SK-N-SH (cell line): Measurements from ENCODE around the gene ZDHHC7. TPM values are rescaled to one million over a fixed set of nuclear protein-coding genes. Genes with fewer than 3 reads are reported as not detected.

Experiments
- CTCF ChIA-PET: fragments of 300-600, 350-600 bp; formaldehyde crosslinking; extraction: SDS; loops from one replicate; lab custom pipeline; 2021; lab: Yijun Ruan, JAX
- POLR2A ChIA-PET: fragments of 350-600 bp; sonication (Branson Sonifier 250); formaldehyde crosslinking; extraction: SDS; loops from one replicate; lab custom pipeline; 2020; ENCODE audit warnings: antibody characterized with exemption, inconsistent platforms; lab: Yijun Ruan, JAX
- DNase-seq: peaks from one replicate; pipeline ENCODE4 v3.0.0; 2012
- H2AFZ ChIP-seq: fragments of 200-600 bp; sonication (generic); 2 replicates; pipeline ENCODE4 v1.8.1; 2016; ENCODE audit warnings: antibody characterized with exemption, mild to moderate bottlenecking, low read depth
- H3F3A ChIP-seq: fragments of 200-600 bp; sonication (generic); replicated peaks from 2 replicates; pipeline ENCODE3; 2016; ENCODE audit warnings: antibody characterized with exemption, mild to moderate bottlenecking; ENCODE audit not compliant: insufficient read depth
- H3K27ac ChIP-seq, 2 experiments: fragments of 200-500 bp in 1 of 2; fragments of 200-600 bp in 1 of 2; sonication (Bioruptor generic) in 1 of 2; sonication (generic), shearing (Covaris generic) in 1 of 2; 2 replicates each; pipeline versions ENCODE4 v1.5.1 to v1.6.1; 2014 to 2016; ENCODE audit warnings: low read depth in 2 of 2, inconsistent platforms in 1 of 2, low read length in 1 of 2, mild to moderate bottlenecking in 1 of 2, mixed read lengths in 1 of 2
- H3K27me3 ChIP-seq: fragments of 200-600 bp; sonication (generic), shearing (Covaris generic); 2 replicates; pipeline ENCODE4 v1.6.1; 2016; ENCODE audit warnings: mixed run types; ENCODE audit not compliant: insufficient read depth
- H3K36me3 ChIP-seq, 2 experiments: fragments of 200-500 bp in 1 of 2; fragments of 200-600 bp in 1 of 2; sonication (Bioruptor generic) in 1 of 2; sonication (generic) in 1 of 2; replicated peaks in 1 of 2; 2 replicates each; pipeline versions ENCODE3 to v1.5.1; 2014 to 2016; ENCODE audit warnings: low read length in 1 of 2, mild to moderate bottlenecking in 1 of 2; ENCODE audit not compliant: insufficient read depth in 2 of 2, control insufficient read depth in 1 of 2
- H3K4me1 ChIP-seq, 2 experiments: fragments of 200-500 bp in 1 of 2; fragments of 200-600 bp in 1 of 2; sonication (Bioruptor generic) in 1 of 2; sonication (generic), shearing (Covaris generic) in 1 of 2; 2 replicates each; pipeline versions ENCODE4 v1.5.1 to v1.6.1; 2014 to 2016; ENCODE audit warnings: low read depth in 1 of 2, low read length in 1 of 2, mixed run types in 1 of 2; ENCODE audit not compliant: insufficient read depth in 2 of 2, control insufficient read depth in 1 of 2
- H3K4me2 ChIP-seq: fragments of 200-600 bp; sonication (generic), shearing (Covaris generic); 2 replicates; pipeline ENCODE4 v1.6.1; 2017; ENCODE audit warnings: mixed run types
- H3K4me3 ChIP-seq, 2 experiments: fragments of 200-500 bp in 1 of 2; fragments of 200-600 bp in 1 of 2; sonication (Bioruptor generic) in 1 of 2; sonication (generic), shearing (Covaris generic) in 1 of 2; 2 replicates each; pipeline versions ENCODE4 v1.5.1 to v1.8.1; 2014 to 2016; ENCODE audit warnings: low read depth in 2 of 2, inconsistent platforms in 1 of 2, low read length in 1 of 2, mild to moderate bottlenecking in 1 of 2, mixed read lengths in 1 of 2, moderate library complexity in 1 of 2
- H3K79me2 ChIP-seq: fragments of 200-600 bp; sonication (generic); 2 replicates; pipeline ENCODE4 v1.8.1; 2017; ENCODE audit warnings: mild to moderate bottlenecking; ENCODE audit not compliant: insufficient read depth
- H3K9ac ChIP-seq: fragments of 200-600 bp; sonication (generic); 2 replicates; pipeline ENCODE4 v1.6.1; 2017; ENCODE audit warnings: mixed run types
- H3K9me2 ChIP-seq: fragments of 200-600 bp; sonication (generic); 2 replicates; pipeline ENCODE4 v1.6.1; 2017; ENCODE audit warnings: mixed run types
- H3K9me3 ChIP-seq: fragments of 200-600 bp; sonication (generic); 2 replicates; pipeline ENCODE4 v1.6.1; 2017; ENCODE audit warnings: mixed run types, mild to moderate bottlenecking, moderate library complexity
- H4K20me1 ChIP-seq: fragments of 200-600 bp; sonication (generic); 2 replicates; pipeline ENCODE4 v1.6.1; 2017; ENCODE audit warnings: mild to moderate bottlenecking, mixed run types; ENCODE audit not compliant: insufficient read depth
- ELF1 ChIP-seq: IDR thresholded peaks from 2 replicates; pipeline ENCODE4 v1.4.0; 2012
- EP300 ChIP-seq, 2 experiments: IDR thresholded peaks; 2 replicates each; pipeline versions ENCODE4 v1.4.0 to v1.6.1; 2012; ENCODE audit warnings: borderline replicate concordance in 1 of 2, low read depth in 1 of 2, low read length in 1 of 2
- EZH2phosphoT487 ChIP-seq: fragments of 200-600 bp; sonication (generic); IDR thresholded peaks from 2 replicates; pipeline ENCODE4 v1.6.1; 2017; ENCODE audit warnings: low read depth, mixed run types, mild to moderate bottlenecking, antibody characterized with exemption, moderate library complexity, borderline replicate concordance
- FOXJ3 ChIP-seq: sonication (generic); formaldehyde crosslinking; IDR thresholded peaks from 2 replicates; pipeline ENCODE4 v1.5.1; 2020; ENCODE audit warnings: mild to moderate bottlenecking, missing genetic modification reagents
- FOXM1 ChIP-seq: IDR thresholded peaks from 2 replicates; pipeline ENCODE4 v1.4.0; 2012; ENCODE audit warnings: low read depth, mild to moderate bottlenecking
- JUND ChIP-seq: IDR thresholded peaks from 2 replicates; pipeline ENCODE4 v1.4.0; 2012
- MXI1 ChIP-seq: IDR thresholded peaks from 2 replicates; pipeline ENCODE4 v1.6.1; 2012; ENCODE audit warnings: mild to moderate bottlenecking, low read depth, low read length, improper control_type of control experiment
- NRF1 ChIP-seq: IDR thresholded peaks from 2 replicates; pipeline ENCODE4 v1.6.1; 2012; ENCODE audit warnings: low read depth, mild to moderate bottlenecking, low read length
- POLR2AphosphoS5 ChIP-seq: IDR thresholded peaks from 2 replicates; pipeline ENCODE4 v1.6.1; 2012; ENCODE audit warnings: low read depth, low read length
- RCOR1 ChIP-seq: fragments of 150-350 bp; IDR thresholded peaks from 2 replicates; pipeline ENCODE4 v1.6.1; 2017; ENCODE audit warnings: antibody characterized with exemption, low read length
- SIN3A ChIP-seq: IDR thresholded peaks from 2 replicates; pipeline ENCODE4 v1.6.1; 2012; ENCODE audit warnings: low read depth, mild to moderate bottlenecking, low read length, moderate library complexity, borderline replicate concordance
- TCF12 ChIP-seq: IDR thresholded peaks from 2 replicates; pipeline ENCODE4 v1.4.0; 2012
- YY1 ChIP-seq: IDR thresholded peaks from 2 replicates; pipeline ENCODE4 v1.4.0; 2012; ENCODE audit warnings: low read depth, mild to moderate bottlenecking
- WGBS: methylation state at CpG from one replicate; pipeline ENCODE4 v1.1.6; 2017; ENCODE audit warnings: low lambda C conversion rate; 5-methylcytosine and 5-hydroxymethylcytosine counted together
- polyA plus RNA-seq, 3 experiments: library from polyadenylated mRNA; depleted of rRNA; stranded (reverse); fragments of >200 nt; gene quantifications; 2 replicates each; pipeline ENCODE4 v1.2.3, GENCODE V29; 2012
- TF ChIP-seq, protein P1 (sequence below): IDR thresholded peaks from 2 replicates; pipeline ENCODE4; 2012
- TF ChIP-seq, protein P2 (sequence below): fragments of 150-350 bp; IDR thresholded peaks from 2 replicates; pipeline ENCODE4 v1.6.1; 2017; ENCODE audit warnings: antibody characterized with exemption, low read length, low read depth, borderline replicate concordance
- TF ChIP-seq, protein P3 (sequence below): IDR thresholded peaks from 2 replicates; pipeline ENCODE4 v1.4.0; 2012; ENCODE audit warnings: low read depth, borderline replicate concordance
- TF ChIP-seq, protein P4 (sequence below): IDR thresholded peaks from 2 replicates; pipeline ENCODE4 v1.4.0; 2012; ENCODE audit warnings: low read depth
- TF ChIP-seq, protein P5 (sequence below): IDR thresholded peaks from 2 replicates; pipeline ENCODE4 v1.4.0; 2012; ENCODE audit warnings: low read depth, borderline replicate concordance
- TF ChIP-seq, protein P6 (sequence below): fragments of 200-600 bp; sonication (generic); IDR thresholded peaks from 2 replicates; pipeline ENCODE4 v1.6.1; 2017; ENCODE audit warnings: antibody characterized with exemption, mild to moderate bottlenecking, moderate library complexity

ZDHHC7 gene
- polyA plus RNA-seq, 1 of the 3 experiments (the other 2 are of a cell fraction), result 114 TPM

DNA sequence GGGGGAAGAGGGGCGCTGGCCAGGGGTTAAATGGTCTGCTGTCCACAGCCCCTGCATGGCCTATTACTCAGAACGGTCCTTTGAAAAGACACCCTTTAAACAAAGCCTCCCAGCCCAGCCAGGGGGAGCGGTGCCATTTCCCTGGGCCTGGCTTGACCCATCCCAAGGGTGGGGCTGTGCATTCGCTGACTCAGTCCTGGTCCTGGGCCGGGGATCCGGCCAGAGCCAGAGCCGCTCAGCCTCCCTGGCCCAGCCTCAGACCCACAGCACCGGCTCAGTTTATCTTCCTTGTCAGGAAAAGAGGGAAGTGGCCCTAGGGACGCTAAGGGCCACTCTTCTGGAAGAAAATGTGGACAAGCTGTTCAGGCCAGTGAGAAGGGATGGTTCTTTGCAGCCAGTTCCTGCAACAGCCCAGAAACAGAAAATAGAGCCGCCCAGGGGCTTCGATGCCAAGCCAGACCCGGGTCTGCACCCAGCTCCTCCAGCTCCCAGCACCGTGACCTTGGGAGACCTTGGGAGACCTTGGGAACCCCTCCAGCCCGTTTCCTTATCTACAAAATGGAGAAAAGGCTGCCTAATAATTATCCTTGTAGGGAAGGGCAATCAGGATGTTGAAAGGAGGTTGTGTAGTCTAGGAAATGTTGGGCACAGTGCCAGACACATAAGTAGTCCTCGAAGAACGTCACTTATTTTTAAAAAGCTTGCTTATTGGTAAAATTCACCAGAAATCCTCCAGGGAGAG lies 82.5 kb downstream of the ZDHHC7 start:
- Histone ChIP-seq H4K20me1 (no peaks in the 10 kb centered on the region), H3K9me2 (no peaks in the 10 kb centered on the region), H3K79me2 (no peaks in the 10 kb centered on the region), H2AFZ (no peak overlapping the region), H3K4me2 (no peak overlapping the region), H3K4me3 (no peak overlapping the region), H3K27ac (no peak overlapping the region), H3K4me1 (peaks cover 0 to 10% of the 10 kb centered on the region in 2 experiments; a peak in 1 of 4 replicates), H3K9ac (no peak overlapping the region), H3F3A (no peaks in the 10 kb centered on the region), H3K27me3 (no peaks in the 10 kb centered on the region), H3K9me3 (no peaks in the 10 kb centered on the region), H3K36me3 (no peaks in the 10 kb centered on the region)
- DNase-seq, result no peak
- 79% methylated on average over 10 of the region's 16 CpGs for WGBS
- ChIA-PET POLR2A (no interaction called here), CTCF (interaction anchor here (0.9 to 1.6 kb wide), 5 partner anchors 23 to 175 kb away, joined by 3 to 5 read pairs (median 3); no protein-coding TSS in a partner anchor)
- TF ChIP-seq, protein P1, sequence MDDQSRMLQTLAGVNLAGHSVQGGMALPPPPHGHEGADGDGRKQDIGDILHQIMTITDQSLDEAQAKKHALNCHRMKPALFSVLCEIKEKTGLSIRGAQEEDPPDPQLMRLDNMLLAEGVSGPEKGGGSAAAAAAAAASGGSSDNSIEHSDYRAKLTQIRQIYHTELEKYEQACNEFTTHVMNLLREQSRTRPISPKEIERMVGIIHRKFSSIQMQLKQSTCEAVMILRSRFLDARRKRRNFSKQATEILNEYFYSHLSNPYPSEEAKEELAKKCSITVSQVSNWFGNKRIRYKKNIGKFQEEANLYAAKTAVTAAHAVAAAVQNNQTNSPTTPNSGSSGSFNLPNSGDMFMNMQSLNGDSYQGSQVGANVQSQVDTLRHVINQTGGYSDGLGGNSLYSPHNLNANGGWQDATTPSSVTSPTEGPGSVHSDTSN, result no peak
- no peak for TF ChIP-seq YY1
- TF ChIP-seq, protein P2, sequence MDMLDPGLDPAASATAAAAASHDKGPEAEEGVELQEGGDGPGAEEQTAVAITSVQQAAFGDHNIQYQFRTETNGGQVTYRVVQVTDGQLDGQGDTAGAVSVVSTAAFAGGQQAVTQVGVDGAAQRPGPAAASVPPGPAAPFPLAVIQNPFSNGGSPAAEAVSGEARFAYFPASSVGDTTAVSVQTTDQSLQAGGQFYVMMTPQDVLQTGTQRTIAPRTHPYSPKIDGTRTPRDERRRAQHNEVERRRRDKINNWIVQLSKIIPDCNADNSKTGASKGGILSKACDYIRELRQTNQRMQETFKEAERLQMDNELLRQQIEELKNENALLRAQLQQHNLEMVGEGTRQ, result no peak
- no peak for TF ChIP-seq RCOR1
- no peak for TF ChIP-seq POLR2AphosphoS5
- no peak for TF ChIP-seq ELF1
- no peak for TF ChIP-seq EZH2phosphoT487
- no peak for TF ChIP-seq FOXM1
- TF ChIP-seq, protein P3, sequence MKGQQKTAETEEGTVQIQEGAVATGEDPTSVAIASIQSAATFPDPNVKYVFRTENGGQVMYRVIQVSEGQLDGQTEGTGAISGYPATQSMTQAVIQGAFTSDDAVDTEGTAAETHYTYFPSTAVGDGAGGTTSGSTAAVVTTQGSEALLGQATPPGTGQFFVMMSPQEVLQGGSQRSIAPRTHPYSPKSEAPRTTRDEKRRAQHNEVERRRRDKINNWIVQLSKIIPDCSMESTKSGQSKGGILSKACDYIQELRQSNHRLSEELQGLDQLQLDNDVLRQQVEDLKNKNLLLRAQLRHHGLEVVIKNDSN, result no peak
- no peak for TF ChIP-seq TCF12
- TF ChIP-seq EP300 (IDR thresholded peaks at IDR 0.05; ENCODE audit: borderline replicate concordance in 1 of 2, low read depth in 1 of 2, low read length in 1 of 2), result no peak
- TF ChIP-seq JUND, result no peak
- no peak for TF ChIP-seq FOXJ3 (CRISPR knock-in tag)
- TF ChIP-seq, protein P4, sequence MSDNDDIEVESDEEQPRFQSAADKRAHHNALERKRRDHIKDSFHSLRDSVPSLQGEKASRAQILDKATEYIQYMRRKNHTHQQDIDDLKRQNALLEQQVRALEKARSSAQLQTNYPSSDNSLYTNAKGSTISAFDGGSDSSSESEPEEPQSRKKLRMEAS, result no peak
- no peak for TF ChIP-seq MXI1
- TF ChIP-seq, protein P5, sequence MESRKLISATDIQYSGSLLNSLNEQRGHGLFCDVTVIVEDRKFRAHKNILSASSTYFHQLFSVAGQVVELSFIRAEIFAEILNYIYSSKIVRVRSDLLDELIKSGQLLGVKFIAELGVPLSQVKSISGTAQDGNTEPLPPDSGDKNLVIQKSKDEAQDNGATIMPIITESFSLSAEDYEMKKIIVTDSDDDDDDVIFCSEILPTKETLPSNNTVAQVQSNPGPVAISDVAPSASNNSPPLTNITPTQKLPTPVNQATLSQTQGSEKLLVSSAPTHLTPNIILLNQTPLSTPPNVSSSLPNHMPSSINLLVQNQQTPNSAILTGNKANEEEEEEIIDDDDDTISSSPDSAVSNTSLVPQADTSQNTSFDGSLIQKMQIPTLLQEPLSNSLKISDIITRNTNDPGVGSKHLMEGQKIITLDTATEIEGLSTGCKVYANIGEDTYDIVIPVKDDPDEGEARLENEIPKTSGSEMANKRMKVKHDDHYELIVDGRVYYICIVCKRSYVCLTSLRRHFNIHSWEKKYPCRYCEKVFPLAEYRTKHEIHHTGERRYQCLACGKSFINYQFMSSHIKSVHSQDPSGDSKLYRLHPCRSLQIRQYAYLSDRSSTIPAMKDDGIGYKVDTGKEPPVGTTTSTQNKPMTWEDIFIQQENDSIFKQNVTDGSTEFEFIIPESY, result no peak
- TF ChIP-seq SIN3A, result no peak
- TF ChIP-seq, protein P6, sequence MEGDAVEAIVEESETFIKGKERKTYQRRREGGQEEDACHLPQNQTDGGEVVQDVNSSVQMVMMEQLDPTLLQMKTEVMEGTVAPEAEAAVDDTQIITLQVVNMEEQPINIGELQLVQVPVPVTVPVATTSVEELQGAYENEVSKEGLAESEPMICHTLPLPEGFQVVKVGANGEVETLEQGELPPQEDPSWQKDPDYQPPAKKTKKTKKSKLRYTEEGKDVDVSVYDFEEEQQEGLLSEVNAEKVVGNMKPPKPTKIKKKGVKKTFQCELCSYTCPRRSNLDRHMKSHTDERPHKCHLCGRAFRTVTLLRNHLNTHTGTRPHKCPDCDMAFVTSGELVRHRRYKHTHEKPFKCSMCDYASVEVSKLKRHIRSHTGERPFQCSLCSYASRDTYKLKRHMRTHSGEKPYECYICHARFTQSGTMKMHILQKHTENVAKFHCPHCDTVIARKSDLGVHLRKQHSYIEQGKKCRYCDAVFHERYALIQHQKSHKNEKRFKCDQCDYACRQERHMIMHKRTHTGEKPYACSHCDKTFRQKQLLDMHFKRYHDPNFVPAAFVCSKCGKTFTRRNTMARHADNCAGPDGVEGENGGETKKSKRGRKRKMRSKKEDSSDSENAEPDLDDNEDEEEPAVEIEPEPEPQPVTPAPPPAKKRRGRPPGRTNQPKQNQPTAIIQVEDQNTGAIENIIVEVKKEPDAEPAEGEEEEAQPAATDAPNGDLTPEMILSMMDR, result no peak
- no peak for TF ChIP-seq NRF1
